ENCODE measurements around the gene SELENBP1.

SELENBP1 gene

DNA sequence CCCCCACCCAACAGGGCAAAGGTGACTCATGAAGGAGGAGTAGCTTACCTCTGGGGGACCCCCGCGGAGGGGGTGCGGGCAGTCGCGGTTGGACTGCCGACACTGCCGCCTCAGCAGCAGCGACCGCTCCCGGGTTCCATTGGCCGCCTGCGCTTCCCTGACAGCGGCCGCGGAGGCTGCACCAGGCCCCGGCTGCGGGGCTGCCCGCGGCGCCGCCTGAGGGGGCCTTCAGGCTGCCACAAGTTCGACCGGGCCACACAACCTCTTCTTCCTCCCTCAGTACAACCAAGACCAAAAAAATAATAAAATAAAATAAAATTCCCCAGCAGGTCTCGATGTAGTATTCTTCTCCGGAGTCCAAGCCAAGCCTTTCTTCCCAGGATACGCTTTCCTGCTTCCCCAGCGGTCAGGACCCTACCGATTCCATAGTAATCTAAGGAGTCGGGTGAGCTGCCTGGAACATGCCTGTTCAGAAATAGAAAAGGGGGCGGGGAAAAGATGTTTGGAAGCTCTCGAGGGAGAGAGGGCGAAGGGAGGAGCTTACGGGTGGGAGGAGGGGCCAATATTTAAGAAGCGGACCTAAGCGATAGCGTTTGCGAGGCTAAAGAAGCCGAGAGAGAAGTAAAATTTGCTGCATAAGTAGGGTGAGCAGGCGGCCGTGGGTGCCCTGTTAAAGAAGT, 45.1 kb downstream of the SELENBP1 start, which contains the start of gene PI4KB:
PI4KB (minus strand) TSS at position 194 of the 680 bp plus-strand sequence. CDS start 10,935 bp downstream, outside the sequence.
- FAIRE-seq = peak; percentile 53
- peak; percentile 95 for DNase-seq (ENCODE audit: insufficient read length, low spot score)
- TF ChIP-seq, protein P1, sequence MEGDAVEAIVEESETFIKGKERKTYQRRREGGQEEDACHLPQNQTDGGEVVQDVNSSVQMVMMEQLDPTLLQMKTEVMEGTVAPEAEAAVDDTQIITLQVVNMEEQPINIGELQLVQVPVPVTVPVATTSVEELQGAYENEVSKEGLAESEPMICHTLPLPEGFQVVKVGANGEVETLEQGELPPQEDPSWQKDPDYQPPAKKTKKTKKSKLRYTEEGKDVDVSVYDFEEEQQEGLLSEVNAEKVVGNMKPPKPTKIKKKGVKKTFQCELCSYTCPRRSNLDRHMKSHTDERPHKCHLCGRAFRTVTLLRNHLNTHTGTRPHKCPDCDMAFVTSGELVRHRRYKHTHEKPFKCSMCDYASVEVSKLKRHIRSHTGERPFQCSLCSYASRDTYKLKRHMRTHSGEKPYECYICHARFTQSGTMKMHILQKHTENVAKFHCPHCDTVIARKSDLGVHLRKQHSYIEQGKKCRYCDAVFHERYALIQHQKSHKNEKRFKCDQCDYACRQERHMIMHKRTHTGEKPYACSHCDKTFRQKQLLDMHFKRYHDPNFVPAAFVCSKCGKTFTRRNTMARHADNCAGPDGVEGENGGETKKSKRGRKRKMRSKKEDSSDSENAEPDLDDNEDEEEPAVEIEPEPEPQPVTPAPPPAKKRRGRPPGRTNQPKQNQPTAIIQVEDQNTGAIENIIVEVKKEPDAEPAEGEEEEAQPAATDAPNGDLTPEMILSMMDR (IDR thresholded peaks at IDR 0.05; ENCODE audit: insufficient read depth, missing control alignments) = no peak

DNA sequence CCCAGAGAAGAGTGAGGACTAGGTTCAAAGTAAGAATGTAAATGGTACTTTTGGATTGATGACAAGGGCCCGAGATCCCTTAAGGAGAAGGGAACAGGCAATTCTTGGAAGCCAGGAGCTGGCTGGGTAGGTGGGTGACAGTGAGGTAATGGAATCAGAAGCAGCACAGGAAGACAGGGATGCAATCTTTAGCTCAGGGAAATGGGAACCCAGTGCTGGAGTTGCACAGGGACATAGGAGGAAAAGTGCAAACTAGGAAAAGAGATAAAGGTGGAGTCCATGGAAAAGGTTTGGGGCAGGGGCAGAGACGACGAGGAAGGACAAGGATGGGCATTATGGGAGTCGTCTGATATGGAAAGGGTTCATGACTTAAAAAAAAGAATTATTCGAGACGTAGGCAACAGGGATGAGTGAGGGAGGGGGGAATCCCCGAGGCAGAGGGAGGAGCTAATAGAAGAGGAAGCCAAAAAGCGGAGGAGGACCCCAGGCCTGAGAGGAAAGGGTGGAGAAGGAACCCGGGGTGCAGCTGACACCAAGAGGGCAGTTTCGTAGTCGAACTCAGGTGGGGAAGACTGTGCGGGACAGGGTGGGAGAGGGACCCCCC, 45.8 kb downstream of the SELENBP1 start:
- no peak for DNase-seq (ENCODE audit: insufficient read length, low spot score)
- TF ChIP-seq, protein P1 (IDR thresholded peaks at IDR 0.05; ENCODE audit: insufficient read depth, missing control alignments) = no peak
- no peak for FAIRE-seq

DNA sequence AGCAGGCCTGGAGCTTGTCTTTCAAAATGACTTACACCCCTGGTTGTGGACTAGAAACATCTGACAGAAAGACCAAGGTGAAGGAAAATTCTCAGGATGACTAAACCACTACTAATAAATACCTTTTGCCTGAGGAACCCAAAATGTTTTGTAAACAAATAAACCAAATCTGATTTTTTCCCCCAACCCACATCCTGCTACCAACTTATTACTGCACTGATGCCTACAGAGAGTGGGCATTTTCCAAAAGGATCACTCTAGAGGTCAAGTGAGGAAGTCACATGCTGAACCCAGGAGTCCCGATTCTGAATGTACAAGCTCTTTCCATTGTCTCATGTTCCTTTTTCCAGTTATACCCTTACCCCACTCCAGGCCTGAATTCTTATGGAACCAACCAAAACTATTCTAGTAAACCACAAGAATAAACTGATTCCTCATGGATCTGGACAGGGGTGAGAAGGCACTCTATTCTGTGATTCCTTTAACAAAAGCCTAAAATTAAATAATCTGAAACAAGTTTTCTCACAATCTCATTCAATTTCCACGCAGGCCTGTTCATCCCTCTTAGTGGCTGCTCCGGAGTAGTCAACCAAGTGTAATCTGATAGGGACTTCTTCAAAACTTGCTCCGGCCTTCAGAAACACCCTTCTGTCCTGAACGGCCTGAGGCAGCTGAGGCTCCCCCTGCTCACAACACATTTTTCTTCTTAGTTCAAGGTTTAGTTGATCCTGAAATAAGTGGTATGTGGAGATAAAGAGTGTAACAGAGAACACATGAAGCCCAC, 46.7 kb downstream of the SELENBP1 start:
- FAIRE-seq = no peak

DNA sequence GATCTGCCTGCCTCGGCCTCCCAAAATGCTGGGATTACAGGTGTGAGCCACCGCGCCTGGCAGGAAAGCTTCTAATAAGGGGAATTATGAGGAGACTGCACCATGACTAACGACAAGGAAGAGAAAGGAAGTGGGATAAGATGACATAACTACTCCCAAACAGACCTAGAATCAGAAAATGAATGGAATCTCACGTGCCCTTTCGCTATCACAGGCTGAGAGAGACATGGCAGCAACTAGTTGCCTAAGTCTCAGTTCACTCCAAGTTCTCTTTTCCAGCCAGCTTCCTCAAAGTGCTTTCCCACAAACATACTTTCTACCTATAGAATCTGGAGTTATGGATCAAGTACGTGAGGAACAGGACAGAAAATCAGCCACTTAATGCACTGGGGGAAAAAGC, 47.3 kb downstream of the SELENBP1 start:
- DNase-seq (ENCODE audit: insufficient read length, low spot score) (no peak), FAIRE-seq (no peak)
- TF ChIP-seq, protein P1 (IDR thresholded peaks at IDR 0.05; ENCODE audit: insufficient read depth, missing control alignments) = no peak

More for the DNA sequence above, 46.7 kb downstream of the SELENBP1 start:
- DNase-seq (ENCODE audit: insufficient read length, low spot score) = no peak
- TF ChIP-seq, protein P1 (IDR thresholded peaks at IDR 0.05; ENCODE audit: insufficient read depth, missing control alignments) = no peak

DNA sequence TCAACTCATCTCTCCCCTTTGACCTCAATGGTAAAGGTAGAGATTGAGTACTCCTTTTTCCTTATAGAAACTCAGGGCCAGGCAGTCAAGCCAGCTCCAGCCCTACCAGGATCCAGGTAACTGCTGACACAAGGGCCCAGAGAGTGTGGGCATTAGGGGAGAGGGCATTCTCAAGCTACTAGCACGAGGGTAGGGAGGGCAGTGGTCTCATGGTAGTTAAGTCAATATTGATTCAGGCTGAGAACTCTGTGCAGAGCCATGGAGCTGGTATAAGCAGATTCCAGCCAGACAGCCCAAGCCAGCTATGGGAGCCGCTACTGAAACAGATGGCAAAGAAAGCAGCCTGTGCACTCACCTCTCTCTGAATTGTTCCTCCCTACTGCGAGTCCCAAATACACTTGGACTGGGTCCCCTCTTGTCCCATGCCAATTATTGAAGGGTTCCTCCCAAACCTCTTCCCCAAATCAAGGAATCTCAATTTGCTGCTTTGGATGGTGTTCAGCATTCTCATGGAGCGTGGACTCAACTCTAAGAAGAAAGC, 48.0 kb downstream of the SELENBP1 start:
- FAIRE-seq = no peak
- TF ChIP-seq, protein P1 (IDR thresholded peaks at IDR 0.05; ENCODE audit: insufficient read depth, missing control alignments) = no peak
- DNase-seq (ENCODE audit: insufficient read length, low spot score) = no peak

DNA sequence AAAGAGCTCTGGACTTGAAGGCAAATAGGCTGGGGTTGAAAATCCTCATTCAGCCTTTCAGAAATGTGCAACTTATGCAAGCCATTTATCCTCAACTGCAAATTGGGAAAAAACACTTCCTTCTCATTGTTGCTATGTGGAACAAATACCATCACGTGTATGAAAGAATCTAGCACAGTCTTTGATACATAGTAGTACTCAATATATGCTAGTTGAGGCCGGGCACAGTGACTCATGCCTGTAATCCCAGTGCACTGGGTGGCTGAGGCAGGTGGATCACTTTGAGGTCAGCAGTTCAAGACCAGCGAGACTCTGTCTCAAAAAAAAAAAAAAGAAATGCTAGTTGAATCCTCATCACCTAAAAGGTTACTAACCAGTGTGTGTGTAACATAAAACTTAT, 53.5 kb downstream of the SELENBP1 start:
- no peak for DNase-seq (ENCODE audit: insufficient read length, low spot score)
- TF ChIP-seq, protein P1 (IDR thresholded peaks at IDR 0.05; ENCODE audit: insufficient read depth, missing control alignments) = no peak
- no peak for FAIRE-seq
